GM12801 (cell line): ENCODE results near the gene XCR1.

ENCODE experiments used
- CTCF ChIP-seq: IDR thresholded peaks from one replicate; pipeline ENCODE4 v1.5.1; 2011; ENCODE audit warnings: control low read depth; ENCODE audit not compliant: insufficient read length; ENCODE audit errors: extremely low read depth

The XCR1 gene

GRCh38 chr3:46008058-46008457, 19.2 kb downstream of the XCR1 start:
- no peak for TF ChIP-seq CTCF

- TF ChIP-seq CTCF: no peak
Observed at GRCh38 chr3:46007280-46007679, 20.0 kb downstream of the XCR1 start.

GRCh38 chr3:46006238-46007032, 20.8 kb downstream of the XCR1 start:
- TF ChIP-seq CTCF: no peak

GRCh38 chr3:46001178-46001577, 26.1 kb downstream of the XCR1 start:
- no peak for TF ChIP-seq CTCF

- TF ChIP-seq CTCF: no peak
Observed at GRCh38 chr3:45997942-45998341, 29.3 kb downstream of the XCR1 start.

GRCh38 chr3:45995236-45996192, 31.8 kb downstream of the XCR1 start, which contains the start of gene FYCO1:
Gene FYCO1 (minus strand): TSS chr3:45995824. CDS start chr3:45984910, 10,914 bp downstream.
- no peak for TF ChIP-seq CTCF
